Measurements from ENCODE around the gene LHFPL2. TPM values are rescaled to one million over a fixed set of nuclear protein-coding genes. Genes with fewer than 3 reads are reported as not detected.
A peak's percentile ranks its signal among the peaks of the same experiment; 100 is the strongest.

LHFPL2 gene
- total RNA-seq, 1 experiment from 2014 or later = 43.6 TPM

GRCh38 chr5:78639791-78640190, 8.8 kb downstream of the LHFPL2 start:
- BruUV-seq (replicated peaks) = no TSS peak
- intact Hi-C loops (cut with micrococcal nuclease; ENCODE audit: unreplicated experiment) = loop anchor here (5.0 kb wide), 2 partner anchors 42 to 248 kb away; no protein-coding TSS in a partner anchor
- H3K27me3 Mint-ChIP-seq (ENCODE audit: unreplicated experiment) = no peaks in the 10 kb centered on the region
- CTCF ChIA-PET = no interaction called here
- H3K36me3 Mint-ChIP-seq (ENCODE audit: insufficient read depth, unreplicated experiment) = peaks cover 22% of the 10 kb centered on the region
- no peaks in the 10 kb centered on the region for H3K9me3 Mint-ChIP-seq (ENCODE audit: low read depth, unreplicated experiment)
- peaks cover 73% of the 10 kb centered on the region for H3K4me1 Mint-ChIP-seq (ENCODE audit: low read depth, unreplicated experiment)
- no peak overlapping the region for H3K27ac Mint-ChIP-seq (ENCODE audit: unreplicated experiment)
- no peak for TF ChIP-seq CTCF (IDR thresholded peaks at IDR 0.05; ENCODE audit: unreplicated experiment)
- no peak overlapping the region for H3K4me3 Mint-ChIP-seq (ENCODE audit: low read depth, unreplicated experiment)
- DNase-seq = no peak

- Mint-ChIP-seq H3K9me3 (ENCODE audit: low read depth, unreplicated experiment) (no peaks in the 10 kb centered on the region), H3K27ac (ENCODE audit: unreplicated experiment) (peak overlapping the region; percentile 57), H3K4me3 (ENCODE audit: low read depth, unreplicated experiment) (peak overlapping the region; percentile 21), H3K27me3 (ENCODE audit: unreplicated experiment) (no peaks in the 10 kb centered on the region), H3K36me3 (ENCODE audit: insufficient read depth, unreplicated experiment) (peaks cover 15% of the 10 kb centered on the region), H3K4me1 (ENCODE audit: low read depth, unreplicated experiment) (peaks cover 73% of the 10 kb centered on the region)
- no peak for TF ChIP-seq CTCF (IDR thresholded peaks at IDR 0.05; ENCODE audit: unreplicated experiment)
- BruUV-seq (replicated peaks) = no TSS peak
- DNase-seq = no peak
- intact Hi-C loops (cut with micrococcal nuclease; ENCODE audit: unreplicated experiment) = loop anchor here (5.0 kb wide), 1 partner anchor 248 kb away; no protein-coding TSS in a partner anchor
- CTCF ChIA-PET = interaction anchor here (1.2 to 1.3 kb wide), 3 partner anchors 10 to 72 kb away, joined by 3 to 4 read pairs (median 3); partner anchors contain the start of gene LHFPL2
These were observed 9.5 kb downstream of the LHFPL2 start for GRCh38 chr5:78638973-78639669.

- Mint-ChIP-seq H3K4me3 (ENCODE audit: low read depth, unreplicated experiment) (peak overlapping the region; percentile 21), H3K4me1 (ENCODE audit: low read depth, unreplicated experiment) (peaks cover 76% of the 10 kb centered on the region)
These were observed 10.1 kb downstream of the LHFPL2 start for GRCh38 chr5:78638423-78638822.

GRCh38 chr5:78637468-78637867, 11.1 kb downstream of the LHFPL2 start:
- no TSS peak for BruUV-seq (replicated peaks)
- Mint-ChIP-seq H3K27me3 (ENCODE audit: unreplicated experiment) (no peaks in the 10 kb centered on the region), H3K9me3 (ENCODE audit: low read depth, unreplicated experiment) (peaks cover 2% of the 10 kb centered on the region), H3K4me3 (ENCODE audit: low read depth, unreplicated experiment) (no peak overlapping the region), H3K4me1 (ENCODE audit: low read depth, unreplicated experiment) (peaks cover 73% of the 10 kb centered on the region), H3K36me3 (ENCODE audit: insufficient read depth, unreplicated experiment) (peaks cover 7% of the 10 kb centered on the region), H3K27ac (ENCODE audit: unreplicated experiment) (no peak overlapping the region)
- intact Hi-C loops (cut with micrococcal nuclease; ENCODE audit: unreplicated experiment) = loop anchor here (5.0 kb wide), 1 partner anchor 250 kb away; no protein-coding TSS in a partner anchor
- TF ChIP-seq CTCF (IDR thresholded peaks at IDR 0.05; ENCODE audit: unreplicated experiment) = no peak
- DNase-seq = no peak
- CTCF ChIA-PET = interaction anchor here (0.8 to 1.3 kb wide), 4 partner anchors 10 to 70 kb away, joined by 3 to 4 read pairs (median 3); no protein-coding TSS in a partner anchor

More at GRCh38 chr5:78638423-78638822, 10.1 kb downstream of the LHFPL2 start:
- CTCF ChIA-PET = interaction anchor here (0.5 to 1.3 kb wide), 5 partner anchors 11 to 84 kb away, joined by 3 to 4 read pairs (median 3); partner anchors contain the start of gene LHFPL2
- no peaks in the 10 kb centered on the region for H3K27me3 Mint-ChIP-seq (ENCODE audit: unreplicated experiment)
- no TSS peak for BruUV-seq (replicated peaks)
- peak; percentile 83 for DNase-seq
- intact Hi-C loops (cut with micrococcal nuclease; ENCODE audit: unreplicated experiment) = loop anchor here (5.0 kb wide), 1 partner anchor 249 kb away; no protein-coding TSS in a partner anchor
- TF ChIP-seq CTCF (IDR thresholded peaks at IDR 0.05; ENCODE audit: unreplicated experiment) = no peak
- H3K27ac Mint-ChIP-seq (ENCODE audit: unreplicated experiment) = peak overlapping the region; percentile 57
- no peaks in the 10 kb centered on the region for H3K9me3 Mint-ChIP-seq (ENCODE audit: low read depth, unreplicated experiment)
- peaks cover 13% of the 10 kb centered on the region for H3K36me3 Mint-ChIP-seq (ENCODE audit: insufficient read depth, unreplicated experiment)

All from Calu3 (cell line).